Stimulated activated CD8-positive, alpha-beta memory T cell treated with anti-CD3 and anti-CD28 coated beads, Interleukin-12 subunit alpha, Interleukin-12 subunit beta, amount 100 ng/mL, for 24 hours (primary cell): ENCODE data around the gene OSBPL9.

ENCODE experiments used
- DNase-seq: peaks from one replicate; pipeline ENCODE4 v3.0.0-alpha.2; 2020; ENCODE audit errors: extremely low read depth

Gene OSBPL9, protein sequence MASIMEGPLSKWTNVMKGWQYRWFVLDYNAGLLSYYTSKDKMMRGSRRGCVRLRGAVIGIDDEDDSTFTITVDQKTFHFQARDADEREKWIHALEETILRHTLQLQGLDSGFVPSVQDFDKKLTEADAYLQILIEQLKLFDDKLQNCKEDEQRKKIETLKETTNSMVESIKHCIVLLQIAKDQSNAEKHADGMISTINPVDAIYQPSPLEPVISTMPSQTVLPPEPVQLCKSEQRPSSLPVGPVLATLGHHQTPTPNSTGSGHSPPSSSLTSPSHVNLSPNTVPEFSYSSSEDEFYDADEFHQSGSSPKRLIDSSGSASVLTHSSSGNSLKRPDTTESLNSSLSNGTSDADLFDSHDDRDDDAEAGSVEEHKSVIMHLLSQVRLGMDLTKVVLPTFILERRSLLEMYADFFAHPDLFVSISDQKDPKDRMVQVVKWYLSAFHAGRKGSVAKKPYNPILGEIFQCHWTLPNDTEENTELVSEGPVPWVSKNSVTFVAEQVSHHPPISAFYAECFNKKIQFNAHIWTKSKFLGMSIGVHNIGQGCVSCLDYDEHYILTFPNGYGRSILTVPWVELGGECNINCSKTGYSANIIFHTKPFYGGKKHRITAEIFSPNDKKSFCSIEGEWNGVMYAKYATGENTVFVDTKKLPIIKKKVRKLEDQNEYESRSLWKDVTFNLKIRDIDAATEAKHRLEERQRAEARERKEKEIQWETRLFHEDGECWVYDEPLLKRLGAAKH

GRCh38 chr1:51616903-51617708 lies at the start of gene OSBPL9:
OSBPL9 (plus strand) TSS chr1:51617092; CDS start chr1:51617111, 19 bp downstream.
- peak; percentile 59 for DNase-seq

GRCh38 chr1:51567653-51568052 lies 49.2 kb upstream of the OSBPL9 start:
- no peak for DNase-seq

DNA sequence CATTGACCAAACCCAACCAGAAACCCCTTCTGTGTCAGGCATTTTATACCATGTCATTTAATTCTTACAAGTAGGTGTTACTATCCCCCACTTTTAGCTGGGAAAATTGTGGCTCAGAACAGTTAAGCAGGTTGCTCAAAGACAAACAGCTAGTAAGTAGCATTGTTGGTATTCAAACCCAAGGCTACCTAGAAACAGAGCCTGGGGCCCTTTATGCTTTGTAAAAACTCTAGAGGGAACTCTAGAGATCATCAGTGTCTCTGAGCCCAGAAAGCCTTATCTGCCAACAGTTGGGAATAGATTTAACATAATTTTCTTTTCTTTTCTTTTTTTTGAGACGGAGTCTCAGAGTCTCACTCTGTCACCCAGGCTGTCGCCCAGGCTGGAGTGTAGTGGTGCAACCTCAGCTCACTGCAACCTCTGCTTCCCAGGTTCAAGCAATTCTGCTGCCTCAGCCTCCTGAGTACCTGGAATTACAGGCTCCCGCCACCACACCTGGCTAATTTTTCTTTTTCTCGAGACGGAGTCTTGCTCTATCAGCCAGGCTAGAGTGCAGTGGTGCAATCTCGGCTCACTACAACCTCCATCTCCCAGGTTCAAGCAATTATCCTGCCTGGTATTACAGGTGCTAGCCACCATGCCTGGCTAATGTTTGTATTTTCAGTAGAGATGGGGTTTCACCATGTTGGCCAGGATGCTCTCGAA lies 48.5 kb upstream of the OSBPL9 start:
- DNase-seq, result no peak

GRCh38 chr1:51569284-51570062 lies 47.4 kb upstream of the OSBPL9 start:
- no peak for DNase-seq

DNA sequence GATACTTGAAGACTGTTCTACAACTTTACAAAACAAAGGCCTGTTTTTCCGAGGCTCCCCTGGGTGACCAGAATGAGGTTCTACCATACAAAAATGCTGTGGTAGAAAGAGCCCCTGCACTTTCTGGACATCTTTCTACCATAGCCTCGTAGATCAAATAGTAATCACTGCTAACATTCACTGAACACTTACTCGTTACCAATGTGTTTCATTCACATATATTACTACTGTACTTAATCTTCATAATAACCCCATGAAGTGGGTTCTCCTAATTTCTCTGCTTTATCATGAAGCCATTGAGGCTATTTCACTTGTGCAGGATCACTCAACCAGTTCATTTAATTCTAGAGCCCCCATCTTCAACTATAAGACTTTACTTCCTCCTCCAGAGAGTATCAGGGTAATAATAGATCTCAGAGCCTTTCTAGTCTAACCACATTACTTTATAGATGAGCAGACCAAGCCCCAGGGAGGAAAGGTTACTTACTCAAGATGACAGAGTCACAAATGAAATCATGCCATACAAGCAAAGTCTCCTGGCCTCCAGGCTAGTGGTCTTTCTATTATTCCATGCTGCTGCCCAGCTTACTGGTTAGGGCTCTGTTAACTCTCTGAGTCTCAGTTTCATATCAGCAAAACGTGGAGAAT lies 46.7 kb upstream of the OSBPL9 start:
- DNase-seq, result no peak

- no peak for DNase-seq
Measured at GRCh38 chr1:51572365-51572764, 44.5 kb upstream of the OSBPL9 start.

DNA sequence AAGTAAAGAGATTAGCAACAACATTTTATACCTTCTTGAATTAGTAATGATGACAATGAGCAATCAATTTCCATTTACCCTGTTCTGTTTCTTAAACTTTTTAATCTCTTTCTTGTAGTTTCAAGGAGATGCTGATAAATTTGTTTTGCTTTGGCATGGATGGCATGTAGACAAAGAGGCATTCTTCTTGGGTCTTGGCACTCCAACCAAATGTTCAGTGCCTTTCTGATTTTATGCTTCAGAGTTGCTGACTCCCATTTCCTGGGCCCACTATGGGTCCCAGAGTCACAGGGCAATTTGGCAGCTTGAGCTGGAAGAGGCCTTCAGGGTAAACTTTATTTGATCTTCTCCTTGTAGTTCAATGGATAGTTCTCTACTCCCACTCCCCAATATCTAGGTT lies 42.1 kb upstream of the OSBPL9 start:
- no peak for DNase-seq

DNA sequence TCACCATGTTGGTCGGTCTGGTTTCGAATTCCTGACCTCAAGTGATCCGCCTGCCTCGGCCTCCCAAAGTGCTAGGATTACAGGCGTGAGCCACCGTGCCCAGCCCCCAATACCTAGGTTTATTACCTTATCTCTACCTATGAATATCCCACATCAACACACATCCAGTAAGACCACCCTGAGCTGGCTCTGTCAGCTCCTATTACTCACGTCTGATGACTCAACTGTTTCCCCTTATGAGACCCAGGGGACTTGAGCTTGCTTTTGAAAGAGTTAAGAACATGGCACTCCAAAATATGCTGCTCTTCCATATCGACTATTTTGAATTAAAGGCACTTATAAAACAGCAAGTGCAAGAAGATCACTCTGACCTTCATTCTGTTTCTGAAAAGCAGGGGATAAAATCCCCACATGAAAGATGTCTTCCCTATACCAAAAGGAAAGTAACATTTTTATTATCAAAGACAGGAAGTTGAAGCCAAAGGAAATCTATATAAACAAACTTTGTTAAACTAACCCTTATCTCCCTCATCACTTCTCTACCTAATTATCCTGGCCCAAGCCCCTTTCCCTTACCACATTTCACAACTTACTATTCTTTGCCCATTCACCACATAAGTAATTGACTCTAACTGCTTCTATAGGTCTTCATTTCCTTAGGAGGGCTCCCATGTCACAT lies 41.3 kb upstream of the OSBPL9 start:
- no peak for DNase-seq

DNA sequence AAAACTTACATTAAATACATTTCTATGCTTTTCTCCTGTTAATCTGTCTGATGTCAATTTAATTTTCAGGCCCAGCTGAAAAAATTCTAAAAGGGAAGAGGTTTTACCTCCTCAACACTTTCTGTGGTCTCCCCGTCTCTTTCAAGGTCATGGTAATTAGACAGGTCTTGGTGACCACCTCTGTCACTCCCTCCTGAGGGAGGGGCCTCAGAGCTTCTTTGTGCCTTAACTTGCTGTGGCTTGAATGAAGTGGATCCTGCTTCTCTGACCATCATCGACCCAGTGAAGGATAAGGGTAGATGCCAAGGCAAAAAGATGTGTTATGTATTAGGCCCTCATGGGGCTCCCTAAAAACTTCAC lies 40.8 kb upstream of the OSBPL9 start:
- no peak for DNase-seq

DNA sequence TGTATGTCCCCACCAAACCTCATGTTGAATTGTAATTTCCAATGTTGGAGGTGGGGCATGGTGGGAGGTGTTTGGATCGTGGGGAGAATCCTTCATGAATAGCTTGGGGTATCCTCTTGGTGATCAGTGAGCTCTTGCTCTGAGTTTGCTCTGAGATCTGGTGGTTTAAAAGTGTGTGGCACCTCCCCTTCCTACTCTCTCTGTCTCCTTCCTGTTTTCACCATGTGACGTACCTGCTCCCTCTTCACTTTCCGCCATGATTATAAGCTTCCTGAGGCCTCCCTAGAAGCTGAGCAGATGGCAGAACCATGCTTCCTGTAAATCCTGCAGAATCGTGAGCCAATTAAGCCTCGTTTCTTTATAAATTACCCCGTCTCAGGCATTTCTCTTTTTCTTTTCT lies 40.0 kb upstream of the OSBPL9 start:
- DNase-seq, result no peak

DNA sequence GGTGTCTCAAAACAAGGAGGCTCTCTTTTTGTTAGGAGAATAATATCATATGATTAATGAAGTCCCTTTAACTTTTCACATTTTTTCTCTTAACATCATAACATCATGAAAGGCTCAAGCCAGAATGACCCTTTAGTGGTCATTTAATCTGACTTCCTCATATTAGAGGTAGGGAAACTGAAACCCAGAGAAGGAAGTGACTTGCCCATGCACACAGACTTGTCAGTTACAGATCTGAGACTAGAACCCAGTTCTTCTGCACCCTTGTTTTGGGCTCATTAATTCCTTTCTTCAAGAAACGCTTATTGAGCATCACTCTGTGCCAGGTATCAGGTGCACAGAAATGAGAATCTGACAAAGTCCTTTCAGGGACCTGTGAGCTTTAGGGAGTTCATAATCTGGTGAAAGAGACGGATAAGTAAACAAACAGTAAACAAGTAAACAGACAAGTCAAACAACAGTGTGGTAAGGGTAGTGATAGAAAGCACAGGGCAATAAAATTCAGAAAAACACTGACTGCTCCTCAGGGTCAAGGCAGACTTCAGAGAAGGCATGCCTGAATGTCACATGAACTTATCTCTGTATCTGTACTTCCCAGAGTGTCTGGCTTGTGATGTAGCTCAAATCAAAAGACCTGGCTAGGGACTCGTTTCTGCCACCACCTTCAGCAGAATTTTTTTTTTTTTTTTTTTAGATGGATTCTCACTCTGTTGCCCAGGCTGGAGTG lies 38.3 kb upstream of the OSBPL9 start:
- no peak for DNase-seq

DNA sequence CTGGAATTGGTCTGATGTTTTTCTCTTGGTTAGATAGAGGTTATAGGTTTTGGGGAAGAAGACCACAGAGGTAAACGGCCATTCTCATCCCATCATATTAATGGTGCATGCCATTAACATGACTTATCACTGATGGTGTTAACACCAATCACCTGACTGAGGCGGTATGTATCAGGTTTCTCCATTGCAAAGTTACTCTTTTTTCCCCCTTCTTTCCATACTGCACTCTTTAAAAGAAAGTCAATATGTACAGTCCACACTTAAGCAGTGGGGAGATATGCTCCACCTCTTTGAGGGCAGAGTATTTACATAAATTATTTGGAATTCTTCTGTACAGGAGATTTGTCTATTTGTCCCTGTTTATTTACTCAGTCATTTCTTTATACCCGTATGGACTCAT lies 35.7 kb upstream of the OSBPL9 start:
- no peak for DNase-seq

- DNase-seq, result no peak
Measured at GRCh38 chr1:51583532-51583931, 33.4 kb upstream of the OSBPL9 start.

DNA sequence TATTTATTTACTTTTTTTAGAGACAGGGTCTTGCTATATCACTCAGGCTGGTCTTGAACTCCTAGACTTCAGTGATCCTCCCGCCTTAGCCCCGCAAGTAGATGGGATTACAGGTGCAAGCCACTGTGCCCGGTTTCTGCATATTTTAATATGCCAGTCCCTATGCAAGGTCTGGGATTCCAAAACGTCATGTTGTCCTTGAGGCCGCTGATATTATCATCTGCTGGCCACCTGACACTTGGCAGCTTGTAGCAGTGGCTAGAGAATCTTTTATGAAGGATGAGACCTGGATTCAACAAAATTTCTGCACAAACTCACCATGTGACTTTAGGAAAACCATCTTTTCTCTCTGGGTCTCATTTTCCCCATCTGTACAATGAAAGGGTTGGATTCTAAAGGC lies 32.9 kb upstream of the OSBPL9 start:
- no peak for DNase-seq

DNA sequence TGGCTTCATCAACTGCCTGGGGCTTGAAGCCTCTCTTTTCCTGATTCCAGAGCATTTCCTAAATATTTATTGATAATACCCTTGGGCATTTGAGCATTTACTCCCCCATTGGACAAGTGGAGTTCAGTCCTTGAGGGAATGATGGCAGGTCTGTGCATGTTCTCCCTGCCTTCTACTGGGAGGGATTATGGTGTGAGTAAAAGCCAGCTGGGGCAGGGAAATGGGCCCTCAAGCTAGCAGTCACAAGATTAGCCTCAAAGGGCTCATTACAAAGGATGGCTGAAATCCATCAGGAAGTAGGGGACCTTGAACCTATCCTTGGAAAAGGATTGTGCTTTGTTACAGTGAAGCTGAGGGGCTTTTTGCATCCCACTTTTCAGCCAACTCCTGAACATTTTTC lies 24.2 kb upstream of the OSBPL9 start:
- DNase-seq, result no peak

GRCh38 chr1:51594716-51595115 lies 22.2 kb upstream of the OSBPL9 start:
- no peak for DNase-seq

DNA sequence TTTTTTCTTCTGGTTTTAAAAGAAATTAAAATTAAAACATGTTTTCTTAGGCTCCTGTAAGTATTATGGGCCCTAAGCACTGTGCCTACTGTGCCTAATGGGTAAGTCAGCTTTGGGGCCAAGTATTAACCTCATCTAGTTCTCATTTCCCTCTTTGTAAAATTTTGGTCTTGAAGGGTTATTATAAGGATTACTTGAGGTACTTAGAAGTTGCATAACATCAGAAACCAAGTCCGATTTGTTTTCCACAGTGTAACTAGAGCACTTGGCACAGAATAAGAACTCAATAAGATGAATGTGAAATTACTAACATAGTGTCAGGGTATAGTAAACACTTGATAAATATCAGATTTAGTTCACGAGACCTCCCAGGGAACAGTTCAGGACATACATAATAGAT lies 16.4 kb upstream of the OSBPL9 start:
- DNase-seq, result no peak

DNA sequence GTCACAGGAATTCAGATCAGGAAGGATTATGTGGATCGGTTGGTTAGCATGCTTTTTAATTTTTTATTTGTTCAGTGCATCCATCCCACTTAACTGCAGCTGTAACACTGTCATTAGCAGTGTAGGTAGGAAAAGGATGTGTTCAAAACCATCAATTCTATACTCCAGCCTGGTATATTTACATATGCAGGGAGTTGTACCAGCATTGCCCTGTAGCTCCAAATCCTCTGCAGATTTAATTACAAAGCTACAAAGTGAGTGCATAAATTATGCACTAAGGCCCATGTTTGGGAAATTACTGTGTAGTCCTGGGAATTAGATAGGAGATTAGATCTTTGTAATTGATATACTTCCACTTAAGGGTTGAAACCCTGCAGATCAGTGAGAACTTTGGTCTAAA lies 15.9 kb upstream of the OSBPL9 start:
- no peak for DNase-seq

DNA sequence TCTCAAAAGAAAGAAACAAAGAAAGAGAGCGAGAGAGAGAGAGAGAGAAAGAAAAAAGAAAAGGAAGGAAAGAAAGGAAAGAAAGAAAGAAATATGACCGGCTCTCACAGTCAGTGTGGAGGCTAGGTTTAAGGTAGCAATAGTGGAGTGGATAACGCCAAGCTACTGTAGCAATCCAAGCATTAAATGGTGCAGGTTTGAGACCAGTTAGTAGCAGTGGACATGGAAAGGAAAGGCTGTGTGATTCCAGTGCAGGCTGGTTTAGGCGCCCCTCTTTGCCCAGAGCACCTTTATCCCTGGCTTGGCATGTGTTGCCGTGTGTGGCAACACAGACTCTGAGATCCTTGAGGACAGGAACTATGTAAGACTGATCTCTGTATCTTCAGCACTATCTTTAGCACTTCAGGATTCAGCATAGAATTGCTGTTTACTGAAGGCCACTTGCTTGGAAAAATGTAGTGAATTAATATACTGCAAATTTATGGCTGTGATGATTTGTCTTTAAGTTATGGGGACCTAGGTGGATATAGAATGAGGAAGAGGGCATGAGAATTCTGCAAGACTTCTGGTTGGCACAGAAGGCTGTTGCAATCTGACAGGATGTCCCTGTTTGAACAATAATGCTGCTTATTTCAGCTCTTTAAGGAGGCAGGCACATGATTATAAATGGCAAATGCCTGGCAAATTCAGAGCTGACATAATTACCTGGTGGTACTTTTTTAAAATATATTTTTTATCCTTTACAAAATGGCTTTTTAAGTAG lies 10.8 kb upstream of the OSBPL9 start:
- DNase-seq, result no peak
